Esophagus muscularis mucosa (tissue), 4 donors: ENCODE results near the gene TIMP2. TPM values are rescaled to one million over a fixed set of nuclear protein-coding genes. Genes with fewer than 3 reads are reported as not detected.

Experiments used
- DNase-seq: peaks from one replicate; pipeline ENCODE4 v3.0.0-alpha.2; 2017; ENCODE audit errors: extremely low spot score
- H3K27ac ChIP-seq, 4 donors: fragments of 200-600 bp; sonication (generic); replicated peaks in 1 of 4; 1 replicate in 3 of 4; 2 replicates in 1 of 4; pipeline ENCODE4 v1.5.1; 2016 to 2019; ENCODE audit warnings: mild to moderate bottlenecking in 1 of 4
- H3K27me3 ChIP-seq, 4 donors: fragments of 200-600 bp; sonication (generic); one replicate each; pipeline versions ENCODE4 v1.5.1 to v1.6.0; 2016 to 2019
- H3K36me3 ChIP-seq, 4 donors: fragments of 200-600 bp; sonication (generic); one replicate each; pipeline ENCODE4 v1.5.1; 2016 to 2019
- H3K4me1 ChIP-seq, 4 donors: fragments of 200-600 bp; sonication (generic); one replicate each; pipeline ENCODE4 v1.5.1; 2016 to 2019
- H3K4me3 ChIP-seq, 4 donors: fragments of 200-600 bp; sonication (generic); 1 replicate in 2 of 4; 2 replicates in 2 of 4; pipeline ENCODE4 v1.5.1; 2016 to 2019; ENCODE audit warnings: mild to moderate bottlenecking in 4 of 4, moderate library complexity in 1 of 4
- H3K9me3 ChIP-seq, 4 donors: fragments of 200-600 bp; sonication (generic); 1 replicate in 3 of 4; 2 replicates in 1 of 4; pipeline ENCODE4 v1.5.1; 2016 to 2019
- EP300 ChIP-seq: sonication (generic); formaldehyde crosslinking; IDR thresholded peaks from one replicate; pipeline ENCODE4 v1.6.1; 2017; ENCODE audit warnings: antibody characterized with exemption
- POLR2A ChIP-seq: fragments of 450-650 bp; IDR thresholded peaks from one replicate; pipeline ENCODE4 v1.6.1; 2017; ENCODE audit warnings: antibody characterized with exemption, moderate library complexity, mild to moderate bottlenecking, low read depth
- POLR2AphosphoS5 ChIP-seq, 2 donors: sonication (generic); formaldehyde crosslinking; IDR thresholded peaks; one replicate each; pipeline ENCODE4 v1.6.1; 2017; ENCODE audit warnings: antibody characterized with exemption in 2 of 2
- WGBS: methylation state at CpG from one replicate; pipeline ENCODE4 v1.1.5; 2018; 5-methylcytosine and 5-hydroxymethylcytosine counted together
- intact Hi-C: fragments of 100-400 bp; cut with DNase I; formaldehyde crosslinking; loops from one replicate; pipeline ENCODE4 v1.15.1; 2023
- total RNA-seq, 4 donors: library from RNA; depleted of rRNA; stranded (reverse); fragments of >200 nt; gene quantifications; one replicate each; pipeline versions ENCODE4 v1.1.0 to v1.2.1, GENCODE V29; 2016
- TF ChIP-seq, protein P1 (sequence below), 3 experiments: fragments of 200-600 bp in 2 of 3; fragments of 450-650 bp in 1 of 3; sonication (generic) in 2 of 3; IDR thresholded peaks; one replicate each; pipeline ENCODE4 v1.5.1; 2017 to 2019; ENCODE audit warnings: antibody characterized with exemption in 3 of 3, mild to moderate bottlenecking in 2 of 3, moderate library complexity in 1 of 3

The TIMP2 gene
- total RNA-seq, 4 donors from 2014 or later, result 177 to 315 (median 229) TPM

DNA sequence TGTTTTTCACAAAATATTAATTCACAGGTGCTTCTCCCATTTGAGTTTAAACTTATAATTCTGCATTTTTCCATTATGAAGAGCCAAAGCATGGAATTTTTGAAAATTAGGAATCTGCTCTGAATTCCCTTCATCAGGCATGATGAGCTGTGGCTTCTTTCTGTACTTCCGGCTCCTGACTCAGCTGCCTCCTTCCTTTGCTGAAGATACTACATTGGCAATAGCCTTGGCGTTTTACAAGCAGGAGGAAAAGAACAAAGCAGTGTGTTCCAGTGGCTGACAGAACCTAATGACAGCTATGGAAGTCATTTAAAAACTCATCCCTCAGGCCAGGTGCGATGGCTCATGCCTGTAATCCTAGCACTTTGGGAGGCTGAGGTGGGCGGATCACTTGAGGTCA, 66.1 kb downstream of the TIMP2 start:
- H3K27me3 ChIP-seq, result no peaks in the 10 kb centered on the region
- H3K4me3 ChIP-seq, result no peak overlapping the region
- no peak overlapping the region for H3K27ac ChIP-seq
- WGBS, result 56% methylated on average over 4 of the region's 4 CpGs
- no peak for TF ChIP-seq POLR2AphosphoS5 (IDR thresholded peaks at IDR 0.05)
- no peak for TF ChIP-seq EP300
- TF ChIP-seq POLR2A, result no peak
- TF ChIP-seq, protein P1, sequence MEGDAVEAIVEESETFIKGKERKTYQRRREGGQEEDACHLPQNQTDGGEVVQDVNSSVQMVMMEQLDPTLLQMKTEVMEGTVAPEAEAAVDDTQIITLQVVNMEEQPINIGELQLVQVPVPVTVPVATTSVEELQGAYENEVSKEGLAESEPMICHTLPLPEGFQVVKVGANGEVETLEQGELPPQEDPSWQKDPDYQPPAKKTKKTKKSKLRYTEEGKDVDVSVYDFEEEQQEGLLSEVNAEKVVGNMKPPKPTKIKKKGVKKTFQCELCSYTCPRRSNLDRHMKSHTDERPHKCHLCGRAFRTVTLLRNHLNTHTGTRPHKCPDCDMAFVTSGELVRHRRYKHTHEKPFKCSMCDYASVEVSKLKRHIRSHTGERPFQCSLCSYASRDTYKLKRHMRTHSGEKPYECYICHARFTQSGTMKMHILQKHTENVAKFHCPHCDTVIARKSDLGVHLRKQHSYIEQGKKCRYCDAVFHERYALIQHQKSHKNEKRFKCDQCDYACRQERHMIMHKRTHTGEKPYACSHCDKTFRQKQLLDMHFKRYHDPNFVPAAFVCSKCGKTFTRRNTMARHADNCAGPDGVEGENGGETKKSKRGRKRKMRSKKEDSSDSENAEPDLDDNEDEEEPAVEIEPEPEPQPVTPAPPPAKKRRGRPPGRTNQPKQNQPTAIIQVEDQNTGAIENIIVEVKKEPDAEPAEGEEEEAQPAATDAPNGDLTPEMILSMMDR (IDR thresholded peaks at IDR 0.05), result no peak
- H3K36me3 ChIP-seq, result peaks cover 29 to 68% (median 47%) of the 10 kb centered on the region in 4 donors
- intact Hi-C loops, result no loop called here
- no peak for DNase-seq
- H3K9me3 ChIP-seq, result no peaks in the 10 kb centered on the region
- peaks cover 7 to 21% (median 18%) of the 10 kb centered on the region in 4 donors for H3K4me1 ChIP-seq

DNA sequence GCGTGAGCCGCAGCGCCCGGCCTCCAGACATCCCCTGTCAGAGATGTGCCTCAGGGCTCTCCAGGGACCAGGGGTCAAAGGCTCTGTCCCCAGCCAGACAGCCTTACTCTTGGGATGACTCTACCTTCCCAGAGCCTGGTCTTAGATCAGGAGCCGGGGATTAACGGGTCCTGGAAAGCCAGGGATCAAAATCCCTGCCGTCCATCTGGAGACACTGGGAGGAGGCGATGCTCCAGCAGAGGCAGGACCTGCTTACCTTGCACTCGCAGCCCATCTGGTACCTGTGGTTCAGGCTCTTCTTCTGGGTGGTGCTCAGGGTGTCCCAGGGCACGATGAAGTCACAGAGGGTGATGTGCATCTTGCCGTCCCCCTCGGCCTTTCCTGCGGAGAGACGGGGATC, 67.9 kb downstream of the TIMP2 start:
- Histone ChIP-seq H3K27ac (no peak overlapping the region), H3K9me3 (no peaks in the 10 kb centered on the region), H3K4me1 (peaks cover 7 to 14% (median 12%) of the 10 kb centered on the region in 4 donors), H3K36me3 (peaks cover 32 to 76% (median 57%) of the 10 kb centered on the region in 4 donors), H3K27me3 (no peaks in the 10 kb centered on the region), H3K4me3 (no peak overlapping the region)
- no peak for TF ChIP-seq POLR2AphosphoS5 (IDR thresholded peaks at IDR 0.05)
- TF ChIP-seq POLR2A, result no peak
- TF ChIP-seq, protein P1 (IDR thresholded peaks at IDR 0.05), result no peak
- no peak for TF ChIP-seq EP300
- DNase-seq, result no peak
- WGBS, result 92% methylated on average over 4 of the region's 14 CpGs
- intact Hi-C loops, result no loop called here

DNA sequence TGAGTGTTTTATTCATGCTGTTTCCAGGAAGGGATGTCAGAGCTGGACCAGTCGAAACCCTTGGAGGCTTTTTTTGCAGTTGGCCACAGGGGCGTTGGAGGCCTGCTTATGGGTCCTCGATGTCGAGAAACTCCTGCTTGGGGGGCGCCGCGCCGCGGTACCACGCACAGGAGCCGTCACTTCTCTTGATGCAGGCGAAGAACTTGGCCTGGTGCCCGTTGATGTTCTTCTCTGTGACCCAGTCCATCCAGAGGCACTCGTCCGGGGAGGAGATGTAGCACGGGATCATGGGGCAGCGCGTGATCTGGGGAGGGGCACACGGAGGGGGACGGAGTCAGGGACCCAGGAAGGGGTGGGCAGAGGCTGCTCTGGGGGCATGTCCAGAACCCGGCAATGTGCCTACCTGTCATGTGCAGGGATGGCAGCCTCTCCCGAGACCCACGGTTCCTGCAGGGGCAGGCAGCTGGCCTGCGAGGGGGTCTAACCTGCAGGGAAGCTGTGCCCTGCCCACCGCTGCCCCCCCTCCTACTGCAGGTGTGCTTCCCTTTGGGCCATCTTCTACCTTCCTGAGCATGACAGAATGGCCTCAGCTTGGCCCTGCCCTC, 69.5 kb downstream of the TIMP2 start:
- H3K27ac ChIP-seq, result no peak overlapping the region
- H3K4me1 ChIP-seq, result no peaks in the 10 kb centered on the region
- DNase-seq, result no peak
- intact Hi-C loops, result no loop called here
- H3K27me3 ChIP-seq, result no peaks in the 10 kb centered on the region
- TF ChIP-seq POLR2A (no peak), POLR2AphosphoS5 (IDR thresholded peaks at IDR 0.05) (no peak)
- no peaks in the 10 kb centered on the region for H3K9me3 ChIP-seq
- WGBS, result 92% methylated on average over 21 of the region's 25 CpGs
- H3K4me3 ChIP-seq, result no peak overlapping the region
- peaks cover 32 to 84% (median 57%) of the 10 kb centered on the region in 4 donors for H3K36me3 ChIP-seq

- H3K36me3 ChIP-seq, result peaks cover 32 to 77% (median 51%) of the 10 kb centered on the region in 4 donors
- 63% methylated on average over 8 of the region's 9 CpGs for WGBS
These were observed 70.7 kb downstream of the TIMP2 start for GRCh38 chr17:78854508-78854907.

GRCh38 chr17:78853926-78854394, 71.2 kb downstream of the TIMP2 start:
- H3K4me1 ChIP-seq, result no peaks in the 10 kb centered on the region
- H3K36me3 ChIP-seq, result peaks cover 32 to 75% (median 51%) of the 10 kb centered on the region in 4 donors
- WGBS, result 75% methylated on average over 11 of the region's 11 CpGs
- no peak for DNase-seq
- no peak overlapping the region for H3K4me3 ChIP-seq
- TF ChIP-seq, protein P1 (IDR thresholded peaks at IDR 0.05), result no peak
- TF ChIP-seq EP300, result no peak
- TF ChIP-seq POLR2A, result no peak
- no peak for TF ChIP-seq POLR2AphosphoS5 (IDR thresholded peaks at IDR 0.05)
- H3K27ac ChIP-seq, result no peak overlapping the region
- no peaks in the 10 kb centered on the region for H3K9me3 ChIP-seq
- no peaks in the 10 kb centered on the region for H3K27me3 ChIP-seq
- intact Hi-C loops, result no loop called here

More at GRCh38 chr17:78854508-78854907, 70.7 kb downstream of the TIMP2 start:
- no peak overlapping the region for H3K4me3 ChIP-seq
- intact Hi-C loops, result no loop called here
- TF ChIP-seq, protein P1 (IDR thresholded peaks at IDR 0.05), result no peak
- TF ChIP-seq POLR2AphosphoS5 (IDR thresholded peaks at IDR 0.05) (no peak), POLR2A (no peak), EP300 (no peak)
- no peaks in the 10 kb centered on the region for H3K9me3 ChIP-seq
- no peaks in the 10 kb centered on the region for H3K27me3 ChIP-seq
- H3K27ac ChIP-seq, result no peak overlapping the region
- H3K4me1 ChIP-seq, result no peaks in the 10 kb centered on the region
- no peak for DNase-seq
